GM19025 (cell line): ENCODE results near the gene IL20.

Experiments used
- ATAC-seq: cut with Tn5 transposase; IDR thresholded peaks from one replicate; pipeline ENCODE4 v1.9.1; 2021; ENCODE audit warnings: mild to moderate bottlenecking, low read depth, moderate library complexity; ENCODE audit not compliant: unreplicated experiment

Gene IL20

DNA sequence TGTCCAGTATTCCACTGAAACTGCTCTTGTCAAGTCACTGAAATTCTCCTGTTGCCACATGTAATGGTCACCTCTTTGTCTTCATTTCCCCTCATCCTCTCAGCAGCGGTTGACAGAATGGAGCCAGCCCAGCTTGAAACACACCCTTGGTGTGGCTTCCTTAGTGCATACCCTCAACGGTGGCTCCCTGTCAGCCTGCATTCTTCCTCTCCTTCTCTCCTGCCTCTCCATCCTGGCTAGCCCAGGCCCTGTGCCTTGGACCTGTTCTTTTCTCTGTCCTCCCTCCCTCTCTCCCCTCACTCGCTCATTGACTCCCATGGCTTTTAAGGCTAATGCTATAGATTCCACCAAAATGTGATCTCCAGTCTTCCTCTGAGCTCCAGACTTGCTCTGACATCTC, 52.7 kb downstream of the IL20 start:
- ATAC-seq, result no peak
